Measurements from ENCODE around the gene CTNNA2.
"Not testable (repeated sequence)": the region's sequence is repeated elsewhere in the genome, so short reads cannot be mapped to it uniquely, and the experiment has no call there.

Gene CTNNA2

DNA sequence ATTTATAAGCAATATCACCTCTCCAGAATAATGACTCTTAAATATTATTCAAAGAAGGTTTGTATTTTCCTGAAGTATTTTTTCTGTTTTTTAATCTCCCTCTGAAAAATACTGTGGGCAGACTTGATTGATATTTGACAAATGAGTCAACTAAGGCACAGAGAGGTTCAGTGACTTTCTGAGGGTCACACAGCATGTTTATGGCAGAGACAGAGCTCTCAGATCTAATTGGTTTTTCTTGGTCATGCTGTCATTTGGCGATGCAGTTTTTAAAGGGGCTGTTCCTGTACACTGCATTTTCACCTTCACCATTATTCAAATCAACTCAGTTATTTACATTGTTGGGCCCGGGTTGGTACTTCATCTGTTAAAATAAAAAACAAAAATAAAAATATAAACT lies 527.4 kb downstream of the CTNNA2 start:
- no peak for DNase-seq

DNA sequence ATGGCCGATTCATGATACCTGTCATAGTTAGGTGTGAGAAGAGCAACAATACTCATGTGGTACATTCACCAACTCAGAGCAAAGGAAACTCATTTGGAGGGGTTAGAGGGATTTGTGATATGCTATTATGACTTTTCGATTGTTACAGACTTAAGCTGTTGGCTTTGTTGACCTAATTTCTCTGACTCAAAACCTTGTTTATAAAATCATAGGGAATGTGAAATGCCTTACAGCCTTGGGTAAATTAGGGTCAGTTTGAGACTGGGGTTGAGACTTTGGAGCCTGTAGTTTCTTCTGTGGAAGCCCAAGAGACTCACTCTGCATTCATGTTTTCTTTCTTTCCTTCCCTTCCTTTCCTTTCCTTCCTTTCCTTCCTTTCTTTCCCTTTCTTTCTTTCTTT lies 529.8 kb downstream of the CTNNA2 start:
- no peak for DNase-seq

DNA sequence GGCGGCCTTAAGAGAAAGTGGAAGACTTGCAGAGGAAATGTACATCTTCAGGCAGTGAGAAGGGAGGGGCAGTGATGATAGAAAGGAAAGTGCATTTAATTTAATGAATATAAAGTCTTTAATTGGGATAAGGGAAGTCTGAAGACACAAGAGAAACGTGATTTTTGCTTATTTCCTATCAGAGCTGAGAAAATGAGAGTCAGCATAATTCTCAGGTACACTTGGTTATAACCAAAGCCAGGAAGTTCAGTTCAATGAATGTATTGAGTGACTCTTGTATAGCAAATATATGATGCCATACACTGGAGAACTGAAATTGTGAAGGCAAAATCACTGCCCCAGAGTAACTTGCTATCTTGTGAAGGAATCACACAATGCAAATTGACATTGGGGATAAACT lies 535.4 kb downstream of the CTNNA2 start:
- no peak for DNase-seq

DNA sequence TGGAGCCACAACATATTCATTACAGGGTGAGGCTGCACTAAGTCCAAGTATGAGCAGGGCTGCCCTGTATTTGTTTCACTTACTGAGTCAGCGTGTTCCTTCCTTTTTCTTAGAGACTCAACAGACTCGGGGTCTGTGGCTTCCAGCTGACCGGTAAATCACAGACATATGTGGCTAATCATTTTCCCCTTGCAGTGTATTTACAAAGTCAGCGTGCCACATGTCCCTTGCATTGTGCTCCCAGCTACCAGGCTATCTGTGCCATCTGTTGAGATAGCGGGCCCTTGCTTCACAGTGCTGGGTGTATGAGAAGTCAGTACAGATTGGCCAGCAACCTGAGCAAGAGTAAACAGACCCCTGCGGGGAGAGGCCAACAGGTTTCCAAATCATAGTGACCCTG lies 537.4 kb downstream of the CTNNA2 start:
- DNase-seq: peak; percentile 85 to 94

DNA sequence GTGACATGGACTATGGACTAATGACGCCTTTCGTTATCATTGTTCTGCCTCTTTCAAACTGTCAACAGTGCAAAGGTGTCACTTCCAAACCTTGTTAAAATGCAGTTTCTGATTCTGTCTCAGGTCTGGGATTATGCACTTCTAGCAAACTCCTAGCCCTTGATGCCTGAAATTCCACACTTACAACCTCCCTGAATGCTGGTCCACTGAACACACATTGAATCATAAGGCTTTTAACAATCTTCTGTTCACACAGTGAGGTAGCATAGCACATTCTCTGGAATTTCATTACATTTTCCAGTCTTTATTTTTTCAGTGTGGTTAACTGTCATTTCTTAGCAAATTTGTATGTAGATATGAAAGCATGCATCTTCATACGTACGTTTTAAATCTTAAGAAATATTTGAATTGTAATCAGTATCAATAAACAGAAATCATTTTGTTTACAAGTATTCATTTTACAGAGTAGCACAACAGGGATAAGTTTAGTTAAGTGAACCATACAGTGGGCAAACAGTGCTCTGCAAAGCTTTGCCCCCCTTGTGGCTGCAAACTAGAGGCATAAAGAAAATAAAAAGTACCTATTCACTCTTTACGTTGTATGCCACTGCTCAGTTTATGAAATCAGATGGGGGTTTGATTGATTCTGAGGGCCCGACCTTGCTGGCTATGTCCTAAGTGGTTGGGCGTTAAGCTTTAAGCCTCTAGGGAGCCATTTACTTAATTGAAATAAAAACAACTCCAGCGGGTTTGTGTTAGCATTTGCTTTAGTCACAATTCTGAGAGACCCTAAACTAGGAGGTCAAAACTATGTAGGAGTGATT lies 540.9 kb downstream of the CTNNA2 start:
- DNase-seq: peak in 1 of 2 experiments; percentile 61

DNA sequence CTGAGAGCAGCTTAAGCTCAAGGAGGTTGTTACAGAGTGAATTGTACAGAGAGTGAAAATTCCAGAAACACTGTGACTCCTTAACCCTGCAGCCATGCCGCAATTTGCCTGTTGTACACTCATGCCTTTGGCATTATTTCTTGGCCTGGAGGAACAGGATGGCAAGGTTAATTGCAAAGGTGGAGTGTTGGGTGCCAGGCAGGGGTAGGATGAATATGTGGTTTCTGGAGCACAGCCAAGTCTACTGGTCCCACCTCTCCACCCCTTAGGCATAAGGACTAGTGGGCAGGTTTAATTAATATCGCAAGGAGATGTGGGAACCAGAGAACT lies 541.5 kb downstream of the CTNNA2 start:
- peak in 1 of 2 experiments; percentile 43 for DNase-seq

DNA sequence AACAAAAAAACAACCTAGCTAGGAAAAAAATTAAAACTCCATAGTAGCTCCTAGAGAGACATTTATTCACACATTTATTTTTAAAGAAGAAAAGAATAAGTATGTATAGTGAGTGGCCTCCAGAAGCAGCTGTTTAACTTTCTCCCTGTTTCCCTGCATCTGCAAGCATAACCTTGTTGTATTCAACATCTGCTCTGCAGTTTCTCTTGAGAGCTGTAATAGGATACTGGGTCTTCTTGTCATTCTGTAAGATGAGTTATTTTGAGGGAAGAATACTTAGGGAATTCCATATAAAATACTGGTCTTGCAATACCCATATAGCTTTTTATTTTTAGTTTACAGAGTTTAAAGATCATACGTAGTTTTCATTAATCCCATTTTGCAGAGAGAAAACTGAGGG lies 545.1 kb downstream of the CTNNA2 start:
- DNase-seq: peak in 1 of 2 experiments; percentile 46

DNA sequence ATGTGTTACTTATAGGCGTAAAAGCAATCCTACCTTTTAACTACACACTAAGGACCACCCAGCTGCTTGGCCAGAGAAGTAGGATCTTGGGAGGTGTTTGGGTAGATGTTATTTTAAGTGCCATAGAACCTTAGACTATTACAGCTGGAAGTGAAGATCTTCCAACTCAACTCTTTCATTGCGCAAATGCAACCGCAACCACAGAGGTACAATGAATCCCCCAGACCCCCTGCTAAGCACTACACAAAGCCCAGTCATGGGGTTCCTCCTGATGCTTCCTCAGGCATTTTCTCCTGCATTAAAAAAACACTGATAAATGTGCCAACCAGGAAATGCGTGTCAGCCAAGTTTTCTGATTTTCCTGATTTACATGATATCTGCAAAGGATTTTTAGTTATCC lies 545.7 kb downstream of the CTNNA2 start:
- DNase-seq: no peak

DNA sequence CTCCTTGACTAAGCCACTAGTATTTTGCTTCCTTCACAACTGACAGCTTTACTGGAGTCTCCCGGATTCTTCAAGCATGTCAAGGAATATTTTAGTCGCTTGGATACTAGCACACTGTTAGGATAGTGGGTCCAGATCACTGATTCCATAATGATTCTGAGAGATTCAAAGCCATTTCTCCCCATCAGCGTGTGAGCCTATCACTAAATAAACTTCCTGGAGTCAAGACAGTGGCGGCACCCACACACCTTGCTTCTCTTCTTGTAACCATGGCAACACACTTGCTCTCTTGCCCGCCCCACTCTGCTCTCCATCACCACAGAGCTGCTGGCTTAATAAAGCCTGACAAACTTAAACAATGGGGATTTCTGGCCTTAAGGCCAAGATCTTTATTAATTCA lies 546.6 kb downstream of the CTNNA2 start:
- DNase-seq: no peak

DNA sequence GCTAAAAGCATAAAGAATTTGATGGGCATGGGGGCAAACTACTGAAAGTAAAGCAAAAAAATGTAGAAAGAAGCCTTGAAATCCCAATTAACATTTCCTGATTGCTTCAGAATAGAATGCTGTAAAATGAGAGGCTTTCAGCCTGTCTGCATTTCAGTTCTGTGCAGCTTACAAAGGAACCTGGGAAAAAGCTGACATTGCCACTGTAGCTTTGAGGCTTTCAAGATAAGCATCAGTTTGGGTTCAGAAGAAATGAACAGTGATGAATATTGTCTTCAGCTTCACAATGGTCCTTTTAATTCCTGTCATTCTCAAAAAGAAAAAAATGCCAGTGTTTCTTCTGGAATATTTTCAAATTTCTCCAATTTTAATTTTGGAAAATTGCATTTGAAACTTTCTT lies 549.0 kb downstream of the CTNNA2 start:
- no peak for DNase-seq

DNA sequence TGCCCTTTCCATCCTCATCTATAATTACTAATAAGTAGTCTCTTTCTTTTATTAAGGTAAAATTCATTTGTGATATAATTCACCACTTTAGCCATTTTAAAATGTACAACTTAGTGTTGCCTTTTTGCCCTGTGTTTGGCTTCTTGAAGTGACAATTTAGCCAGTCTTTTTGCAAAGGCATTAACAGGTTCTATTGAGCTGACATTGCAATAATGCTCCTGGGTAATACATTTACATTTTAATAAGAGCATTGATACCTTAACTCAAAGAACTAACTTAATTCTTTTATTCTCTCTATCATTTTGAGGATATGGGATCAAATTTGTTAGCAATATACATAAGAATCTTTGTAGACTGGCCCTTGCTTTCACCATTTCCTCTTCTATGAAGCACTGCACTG lies 549.4 kb downstream of the CTNNA2 start:
- DNase-seq: no peak

DNA sequence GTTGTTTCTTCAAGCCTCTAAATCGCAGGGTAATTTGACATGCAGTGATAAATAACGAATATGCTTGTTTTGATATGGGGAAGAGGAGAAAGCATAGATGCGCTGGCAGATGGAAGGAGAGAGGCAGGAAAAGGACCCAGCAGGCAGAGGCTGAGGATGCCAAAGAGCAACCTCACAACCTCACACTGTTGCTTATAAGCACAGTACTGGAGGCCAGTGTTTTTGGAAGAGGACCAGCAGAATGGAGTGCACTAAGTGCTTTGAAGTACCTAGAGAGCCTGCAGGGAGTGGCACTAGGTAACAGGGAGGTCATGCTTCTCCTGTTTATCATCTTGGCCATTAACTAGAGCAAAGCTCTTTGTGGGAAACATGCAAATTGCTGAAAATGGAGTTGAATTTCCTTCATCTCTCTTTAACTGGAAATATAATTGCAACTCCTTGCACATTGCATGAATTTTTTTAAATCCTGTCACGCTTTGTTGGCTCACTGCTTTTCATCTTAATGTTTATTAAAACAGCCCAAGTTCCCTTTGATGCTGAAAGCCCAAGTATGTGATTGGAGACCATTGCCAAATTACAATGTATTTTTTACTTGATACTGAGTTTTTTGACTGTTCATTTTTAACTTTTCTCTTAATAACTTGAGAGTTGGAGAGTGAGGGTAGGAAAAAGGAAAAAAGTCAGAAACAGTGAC lies 555.3 kb downstream of the CTNNA2 start:
- no peak for DNase-seq

DNA sequence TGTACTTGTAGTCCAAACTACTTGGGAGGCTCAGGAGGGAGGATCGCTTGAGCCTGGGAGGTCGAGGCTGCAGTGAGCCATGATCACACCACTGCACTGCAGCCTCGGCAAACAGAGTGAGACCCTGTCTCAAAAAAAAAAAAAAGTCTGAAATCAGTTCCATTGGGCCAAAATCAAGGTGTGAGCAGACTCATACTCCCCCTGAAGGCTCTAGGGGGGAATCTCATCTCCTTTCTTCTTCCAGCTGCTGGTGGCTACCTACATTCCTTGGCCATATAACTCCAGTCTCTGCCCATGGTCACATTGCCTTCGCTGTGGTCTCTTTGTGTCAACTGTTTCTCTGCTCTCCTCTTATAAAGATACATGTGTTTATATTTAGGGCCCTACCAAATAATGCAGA lies 557.7 kb downstream of the CTNNA2 start:
- DNase-seq: no peak

DNA sequence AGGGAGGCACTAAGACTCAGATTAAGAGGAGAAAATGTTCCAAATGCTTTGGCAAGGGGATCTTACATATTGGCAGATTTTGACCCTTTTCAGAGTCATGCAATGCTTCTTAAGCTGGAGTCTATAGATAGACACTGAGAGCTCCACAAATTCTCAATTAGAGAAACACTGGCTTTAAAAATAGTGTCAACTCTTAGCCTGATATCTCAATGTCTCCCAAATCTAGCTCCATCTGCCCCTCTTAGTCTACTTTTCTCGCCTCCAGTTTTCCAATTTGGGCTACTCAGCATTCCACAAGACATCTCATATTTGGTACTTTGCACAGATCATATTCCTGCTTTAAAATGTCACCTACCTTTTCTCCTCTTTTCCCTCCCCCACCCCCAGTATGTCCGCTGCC lies 559.1 kb downstream of the CTNNA2 start:
- no peak for DNase-seq

DNA sequence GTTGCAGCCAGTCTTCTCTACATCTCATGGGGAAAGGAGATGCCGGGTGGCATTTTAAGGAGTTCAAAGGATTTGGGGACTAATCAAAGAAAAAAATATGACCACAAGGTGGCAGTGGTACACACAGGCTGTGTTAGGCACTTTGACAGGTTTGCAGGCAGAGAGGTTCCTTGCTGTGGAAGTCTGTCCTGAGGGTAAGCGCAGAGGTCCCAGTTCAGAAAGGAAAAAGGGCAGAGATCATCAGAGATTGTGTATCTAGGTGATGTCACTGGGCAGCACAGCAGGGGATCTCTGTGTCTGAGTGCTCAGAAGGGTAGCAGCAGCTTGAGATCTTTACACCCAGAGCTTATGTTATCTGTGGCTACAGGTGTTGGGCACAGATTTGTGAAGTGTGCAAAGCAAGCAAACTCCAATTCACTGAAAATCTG lies 560.3 kb downstream of the CTNNA2 start:
- DNase-seq: peak; percentile 7 to 76

DNA sequence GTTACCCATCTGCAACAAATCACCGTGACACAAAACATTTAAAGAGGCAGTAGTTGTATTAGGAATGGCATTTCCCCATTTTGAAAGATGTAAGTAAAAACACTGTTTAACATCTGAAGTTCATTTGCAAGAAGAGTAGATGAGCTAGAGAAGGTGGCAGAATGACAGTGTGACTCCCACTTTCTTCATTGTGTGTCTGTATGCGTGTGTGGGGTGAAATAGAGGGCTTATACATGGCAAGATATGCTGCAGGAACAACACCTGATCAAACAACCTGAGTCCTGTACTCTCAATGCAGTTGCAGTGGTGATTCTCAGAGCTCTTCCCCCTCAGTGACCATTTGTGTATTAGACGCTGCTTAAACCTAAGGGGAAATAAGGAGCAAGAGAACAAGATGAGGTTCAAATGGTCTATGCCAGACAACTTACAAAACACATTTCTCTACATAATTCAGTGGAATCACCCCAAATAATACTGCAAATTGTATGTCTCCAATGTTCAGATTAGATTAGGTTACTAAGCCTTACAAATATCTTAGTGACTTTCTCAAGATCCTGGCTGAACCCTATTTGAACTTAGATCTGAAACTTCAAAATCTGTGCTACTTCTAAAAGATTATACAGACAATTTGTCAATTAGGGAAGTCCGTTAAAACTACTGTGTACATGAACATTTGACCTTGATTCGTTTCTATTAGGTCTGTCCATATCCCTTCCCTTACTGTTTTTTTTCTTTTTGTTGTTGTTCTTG lies 561.6 kb downstream of the CTNNA2 start:
- no peak for DNase-seq

DNA sequence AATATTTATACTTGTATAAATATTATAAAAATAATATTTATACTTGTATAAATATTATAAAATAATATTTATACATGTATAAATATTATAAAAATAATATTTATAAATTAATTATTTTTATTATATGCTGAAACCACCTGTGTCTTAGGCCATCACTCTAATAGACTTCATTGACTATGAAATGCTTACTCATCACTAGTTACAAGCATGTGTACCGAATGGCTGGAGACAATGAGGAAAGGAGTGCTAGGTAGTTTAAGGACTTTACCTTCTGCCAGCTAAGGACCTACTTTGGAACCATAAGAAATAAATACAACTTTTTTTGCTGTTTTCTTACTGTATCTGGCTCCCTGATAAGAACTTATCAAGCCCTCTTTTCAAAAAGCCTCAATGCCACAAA lies 562.9 kb downstream of the CTNNA2 start:
- DNase-seq: no peak

DNA sequence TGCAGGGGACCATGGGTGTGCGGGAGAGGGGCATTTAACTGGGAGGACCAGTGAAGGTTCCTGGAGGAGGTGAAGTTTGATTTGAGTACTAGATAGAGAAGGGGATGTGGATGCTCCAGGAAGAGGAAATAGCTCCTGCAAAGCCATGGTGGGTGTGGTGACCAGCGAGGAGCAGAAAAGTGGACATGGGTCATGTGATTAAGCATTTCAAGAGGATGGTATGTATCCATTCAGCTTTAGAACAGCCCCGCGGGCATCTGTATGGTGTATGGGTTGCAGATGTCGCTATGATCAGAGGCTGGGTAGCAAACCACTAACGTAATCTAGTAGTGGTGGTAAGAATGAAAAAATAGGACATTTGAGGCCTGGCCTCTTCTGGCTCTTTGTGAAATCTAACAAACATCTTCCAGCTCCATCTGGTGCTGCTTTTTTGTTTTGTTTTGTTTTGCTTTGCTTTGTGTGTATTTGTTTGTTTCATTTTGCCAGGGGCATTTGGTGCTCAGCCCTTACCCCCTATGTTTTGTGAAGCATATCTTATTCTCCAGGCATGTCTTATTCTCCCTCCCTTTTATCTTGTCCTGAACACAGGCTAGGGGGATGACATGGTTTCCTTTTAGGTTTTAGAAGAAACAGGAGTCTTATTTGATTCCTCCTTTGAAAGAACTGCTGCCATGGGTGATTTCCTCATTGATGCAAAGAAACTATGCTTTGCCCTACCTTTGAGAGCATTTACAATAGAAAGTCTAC lies 565.6 kb downstream of the CTNNA2 start:
- DNase-seq: no peak

DNA sequence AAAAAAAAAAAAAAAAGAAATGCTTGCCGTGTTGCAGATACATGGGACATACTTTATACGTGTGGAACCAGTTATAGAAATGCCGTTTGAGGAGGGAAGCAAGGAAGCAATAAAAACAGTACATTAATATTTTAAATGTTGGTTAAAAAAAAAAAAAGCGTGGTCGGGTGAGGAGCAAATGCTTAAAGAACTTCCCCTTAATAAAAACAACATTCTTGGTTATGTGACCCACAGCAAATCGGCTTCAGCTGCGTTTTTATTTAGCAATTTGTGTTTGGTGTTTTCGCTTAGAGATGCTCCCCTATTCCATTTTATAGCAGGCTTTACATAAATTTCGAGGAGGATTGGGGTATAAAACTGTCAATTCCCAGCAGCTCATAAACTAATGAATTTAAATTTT lies 568.1 kb downstream of the CTNNA2 start:
- DNase-seq: no peak

DNA sequence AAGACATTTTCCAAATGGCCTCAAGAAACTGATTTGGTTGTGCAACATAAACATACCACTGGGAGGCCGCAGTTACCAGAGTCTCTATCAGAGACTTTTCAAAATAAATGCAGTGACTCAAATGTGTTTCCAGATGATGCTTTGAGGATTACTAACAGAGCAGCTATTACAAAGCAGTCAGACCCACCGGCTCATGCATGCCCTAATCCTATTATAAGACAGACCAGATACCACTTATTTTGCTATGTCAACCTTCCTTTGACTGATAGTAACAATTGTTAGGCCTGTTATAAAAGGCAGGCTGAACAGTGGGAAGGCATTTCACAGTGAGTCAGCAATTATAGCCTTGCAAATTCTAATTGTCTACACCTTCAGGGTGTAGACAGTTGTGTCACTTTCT lies 574.0 kb downstream of the CTNNA2 start:
- DNase-seq: peak; percentile 29 to 84

DNA sequence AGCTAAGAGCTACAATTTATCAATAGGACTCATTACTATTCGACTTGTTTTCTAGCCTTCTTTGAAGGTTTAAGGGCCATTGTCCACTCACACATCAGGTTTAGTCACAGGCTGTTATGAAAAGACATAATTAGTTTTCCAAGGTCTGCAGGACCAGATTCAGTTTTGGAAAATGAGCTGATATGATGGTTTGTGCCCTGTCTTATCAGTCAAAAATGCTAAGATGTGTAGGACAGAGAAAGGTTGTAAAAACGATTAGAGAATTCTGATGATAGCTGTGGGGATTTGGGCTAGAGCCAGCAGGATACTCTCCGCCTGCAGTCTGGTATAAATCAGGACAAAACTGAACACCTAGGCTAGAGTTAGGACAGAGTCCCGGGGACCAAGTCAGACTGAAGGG lies 578.4 kb downstream of the CTNNA2 start:
- no peak for DNase-seq

DNA sequence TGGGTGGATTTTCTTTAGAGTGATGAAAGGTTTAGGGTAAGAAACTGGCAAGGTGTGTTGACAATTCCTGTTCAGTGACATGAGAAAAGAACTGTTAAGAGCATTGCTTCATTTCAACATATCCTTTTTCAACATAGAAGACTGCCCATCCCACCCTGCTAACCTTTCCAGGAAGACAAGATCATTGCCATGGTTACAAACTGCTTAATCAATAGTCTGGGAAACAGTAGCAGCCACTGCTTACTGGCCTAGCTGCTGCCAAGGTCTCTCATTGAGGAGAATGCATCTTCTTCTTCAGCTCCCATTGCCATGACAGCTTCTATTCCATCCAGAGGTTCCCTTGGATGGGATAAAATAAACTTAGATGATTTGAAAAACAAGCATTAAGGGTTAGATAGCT lies 579.6 kb downstream of the CTNNA2 start:
- DNase-seq: no peak

DNA sequence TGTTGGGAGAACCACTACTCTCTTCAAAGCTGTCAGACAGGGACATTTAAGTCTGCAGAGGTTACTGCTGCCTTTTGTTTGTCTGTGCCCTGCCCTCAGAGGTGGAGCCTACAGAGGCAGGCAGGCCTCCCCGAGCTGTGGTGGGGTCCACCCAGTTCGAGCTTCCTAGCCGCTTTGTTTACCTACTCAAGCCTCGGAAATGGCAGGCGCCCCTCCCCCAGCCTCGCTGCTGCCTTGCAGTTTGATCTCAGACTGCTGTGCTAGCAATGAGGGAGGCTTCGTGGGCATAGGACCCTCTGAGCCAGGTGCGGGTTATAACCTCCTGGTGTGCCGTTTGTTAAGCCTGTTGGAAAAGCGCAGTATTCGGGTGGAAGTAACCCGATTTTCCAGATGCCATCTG lies 585.7 kb downstream of the CTNNA2 start:
- not testable (repeated sequence) for DNase-seq
